ENCODE results near the gene POPDC3.

Gene POPDC3

GRCh38 chr6:105137388-105137787 is 42.4 kb downstream of the POPDC3 start:
- DNase-seq: no peak

GRCh38 chr6:105136431-105137350 is 43.1 kb downstream of the POPDC3 start:
- DNase-seq: peak in 1 of 2 experiments; percentile 0

DNA sequence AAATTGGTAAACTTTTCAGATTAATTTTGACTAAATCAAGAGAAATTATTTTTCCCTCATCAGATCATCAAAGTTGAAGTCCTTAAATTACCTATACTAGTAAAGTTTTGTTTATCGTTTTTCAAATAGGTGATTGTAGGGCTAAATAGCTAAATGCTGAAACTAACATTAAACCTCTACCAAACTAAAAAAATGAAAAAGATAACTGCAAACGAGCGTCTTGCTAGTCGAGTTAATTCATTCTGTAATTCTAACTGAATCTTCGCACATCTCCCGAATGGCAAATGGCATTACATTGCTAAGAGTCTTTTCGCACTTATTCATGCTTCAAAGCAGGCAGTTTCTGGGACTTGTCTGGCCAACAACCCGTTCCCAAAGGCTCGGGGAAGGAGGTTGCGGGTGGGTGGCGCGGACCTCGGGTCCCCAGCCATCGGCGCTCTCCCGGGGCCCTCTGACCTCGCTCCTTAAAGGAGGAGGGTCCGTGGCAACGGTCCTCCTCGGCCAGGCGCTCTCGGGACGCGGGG is 43.8 kb downstream of the POPDC3 start:
- DNase-seq: no peak

DNA sequence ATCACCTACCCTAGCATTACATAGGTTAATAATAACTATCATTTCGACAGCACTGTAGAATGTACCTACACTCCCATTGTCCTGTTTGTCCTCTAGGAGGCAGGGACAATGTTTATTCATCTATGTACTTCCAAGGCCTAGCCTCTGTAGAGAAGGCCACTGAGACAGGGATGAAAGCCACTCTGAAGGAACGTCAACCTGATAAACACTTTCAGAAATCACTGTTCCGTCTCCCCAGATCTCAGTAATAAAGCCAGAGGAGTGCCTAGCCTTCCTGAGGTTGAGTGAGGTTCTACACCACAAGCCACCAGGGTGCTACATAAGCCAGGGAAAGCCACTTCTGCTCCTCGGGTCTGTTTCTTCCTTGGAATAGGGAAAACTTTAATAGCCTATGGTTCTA is 44.8 kb downstream of the POPDC3 start:
- no peak for DNase-seq

DNA sequence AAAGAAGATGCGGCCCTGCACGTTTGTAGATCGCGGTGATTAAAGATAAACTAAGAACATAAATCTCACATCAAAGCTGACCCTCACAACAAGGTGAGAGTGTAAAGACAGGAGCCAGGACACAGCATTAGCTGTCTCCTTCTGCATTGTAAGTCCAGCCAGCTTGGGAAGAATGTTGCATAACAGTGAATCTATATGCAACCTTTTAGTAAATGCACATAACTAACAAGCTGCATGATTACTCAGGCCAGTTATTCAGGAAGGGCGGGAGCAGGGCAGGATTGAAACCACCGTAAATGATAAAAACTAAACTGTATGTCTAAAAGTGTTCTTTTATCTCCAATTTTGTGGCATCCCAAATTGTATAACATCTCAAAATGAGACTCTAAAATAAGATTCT is 57.1 kb downstream of the POPDC3 start:
- DNase-seq: no peak

DNA sequence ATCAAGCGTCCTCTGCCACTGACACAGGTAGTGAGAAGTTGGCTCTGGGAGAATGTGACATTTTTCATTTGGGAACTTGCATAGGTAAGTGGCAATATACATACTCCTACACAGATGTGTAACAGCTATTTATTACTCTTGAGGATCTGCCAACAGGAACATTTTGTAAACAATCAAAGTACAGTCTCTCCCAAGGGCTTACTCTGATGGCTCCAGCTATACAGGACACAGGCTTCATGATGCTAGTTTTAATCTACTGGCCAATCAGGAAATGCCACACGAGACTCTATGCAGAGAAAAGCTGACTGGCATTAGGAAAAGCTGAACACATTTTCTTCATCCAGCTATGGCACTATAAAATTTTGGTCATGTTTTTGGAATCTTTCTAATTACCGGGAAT is 57.8 kb downstream of the POPDC3 start:
- no peak for DNase-seq

DNA sequence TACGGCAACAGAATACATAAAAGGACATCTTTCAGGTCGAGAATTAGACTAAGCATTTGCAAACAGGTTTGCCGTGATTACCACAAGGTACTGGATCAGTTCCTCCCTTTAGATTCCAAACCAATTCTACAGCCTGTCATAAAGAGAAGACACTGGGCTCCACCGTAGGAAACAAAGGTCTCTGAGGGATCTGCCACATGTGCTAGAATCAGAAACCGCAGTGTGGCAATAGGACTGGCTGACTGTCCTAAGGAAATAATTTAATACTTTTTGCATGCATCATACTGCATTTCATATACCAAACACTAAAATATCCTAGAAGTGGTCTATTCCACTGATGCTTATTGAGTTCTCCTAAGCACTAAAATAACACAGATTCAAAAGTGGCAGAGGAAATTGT is 59.2 kb downstream of the POPDC3 start:
- DNase-seq: no peak

GRCh38 chr6:105116150-105116549 is 63.7 kb downstream of the POPDC3 start:
- DNase-seq: no peak

GRCh38 chr6:105113422-105113821 is 66.4 kb downstream of the POPDC3 start:
- no peak for DNase-seq

GRCh38 chr6:105112577-105112976 is 67.2 kb downstream of the POPDC3 start:
- DNase-seq: no peak

DNA sequence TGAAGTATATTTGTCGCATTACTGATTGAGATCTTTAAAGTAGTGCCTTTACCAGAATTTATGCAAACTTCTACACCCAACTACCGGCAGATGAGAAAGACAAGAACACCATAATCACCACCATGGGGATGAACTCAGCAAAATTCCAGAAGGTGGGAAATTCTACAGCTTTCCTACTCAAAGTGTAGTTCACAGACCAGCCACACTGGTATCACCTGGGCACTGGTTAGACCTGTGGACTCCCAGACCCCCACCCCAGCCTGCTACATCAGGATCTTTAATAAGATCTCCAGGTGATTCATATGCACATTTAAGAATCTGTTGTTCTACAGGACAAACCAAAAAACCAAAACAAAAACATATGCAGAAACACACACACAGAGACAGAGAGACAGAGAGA is 67.9 kb downstream of the POPDC3 start:
- no peak for DNase-seq

DNA sequence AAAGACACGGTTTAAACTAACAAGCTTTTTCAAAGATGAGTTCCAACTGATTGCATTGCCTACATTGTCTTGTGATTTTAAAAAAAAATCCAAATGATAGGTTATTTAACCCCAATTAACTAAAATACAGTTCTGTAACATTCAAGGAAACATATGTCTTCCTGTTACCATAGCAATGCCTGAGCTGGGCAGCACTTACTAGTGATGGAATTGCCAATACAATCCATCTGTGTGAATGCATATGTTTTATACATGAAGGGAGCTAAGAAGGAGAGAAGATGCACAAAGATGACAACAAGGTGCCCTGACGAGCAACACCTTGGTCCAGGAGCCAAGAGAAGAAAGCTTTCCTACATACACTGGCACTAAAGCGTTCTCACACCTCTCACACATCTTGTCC is 68.7 kb downstream of the POPDC3 start:
- no peak for DNase-seq

- no peak for DNase-seq
Measured at GRCh38 chr6:105109955-105110895, 69.6 kb downstream of the POPDC3 start.

DNA sequence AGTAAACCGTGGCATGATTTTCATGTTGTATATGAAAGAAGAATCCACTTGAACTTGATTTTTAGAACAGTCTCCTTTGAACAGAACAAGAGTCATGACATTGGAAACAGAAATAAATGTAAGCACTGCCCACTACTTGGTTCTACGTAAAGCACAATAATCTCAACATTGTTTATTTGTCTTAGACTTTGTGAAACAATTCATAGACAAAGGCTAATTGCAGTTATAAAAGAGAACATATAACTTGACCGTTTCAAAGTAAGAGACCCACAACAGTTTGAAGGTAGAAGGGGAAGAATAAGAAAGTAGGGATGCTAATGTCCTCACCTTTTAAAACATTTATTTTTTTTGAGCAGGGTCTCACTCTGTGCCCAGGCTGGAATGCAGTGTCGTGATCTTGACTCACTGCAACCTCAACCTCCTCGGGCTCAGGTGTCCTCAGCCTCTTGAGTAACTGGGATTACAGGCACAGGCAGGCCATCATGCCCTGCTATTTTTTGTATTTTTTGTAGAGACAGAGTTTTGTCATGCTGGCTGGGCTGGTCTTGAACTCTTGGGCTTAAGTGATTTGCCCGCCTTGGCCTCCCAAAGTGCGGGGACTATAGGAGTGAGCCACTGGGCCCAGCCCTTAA is 71.1 kb downstream of the POPDC3 start:
- DNase-seq: no peak
